Stomach (tissue), 4 donors: Measurements from ENCODE around the gene CAPN7.

Source experiments
- EP300 ChIP-seq: sonication (generic); formaldehyde crosslinking; IDR thresholded peaks from one replicate; pipeline ENCODE4 v1.6.1; 2017; ENCODE audit warnings: antibody characterized with exemption
- POLR2A ChIP-seq, 4 donors: fragments of 450-650 bp; IDR thresholded peaks; one replicate each; pipeline ENCODE4 v1.6.1; 2016; ENCODE audit warnings: antibody characterized with exemption in 4 of 4, control low read depth in 2 of 4, mild to moderate bottlenecking in 1 of 4, moderate library complexity in 1 of 4
- TF ChIP-seq, protein P1 (sequence below), 7 experiments: fragments of 450-650 bp in 4 of 7; fragments of 200-600 bp in 3 of 7; sonication (generic) in 3 of 7; IDR thresholded peaks; one replicate each; pipeline ENCODE4 v1.5.1; 2016 to 2019; ENCODE audit warnings: antibody characterized with exemption in 7 of 7, control low read depth in 2 of 7, mild to moderate bottlenecking in 1 of 7

DNA sequence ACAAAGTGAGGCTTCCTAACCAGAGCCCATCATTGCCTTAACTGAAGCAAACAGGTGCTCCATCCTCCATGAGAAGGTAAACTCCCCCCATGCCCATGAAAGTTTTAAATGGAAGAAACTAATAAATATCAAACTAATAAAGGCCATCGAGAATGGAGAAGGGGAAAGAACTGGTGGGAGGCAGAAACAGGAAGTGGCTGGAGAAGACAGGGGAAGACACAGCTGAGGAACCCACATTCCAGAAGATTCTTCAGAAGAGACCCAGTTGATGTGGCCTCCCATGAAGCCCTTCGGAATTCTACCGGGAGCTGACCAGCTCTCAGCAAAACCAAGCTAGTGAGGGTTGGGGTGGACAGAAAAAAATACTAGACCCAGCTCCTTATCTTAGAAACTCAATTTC is 84.7 kb downstream of the CAPN7 start:
- TF ChIP-seq, protein P1, sequence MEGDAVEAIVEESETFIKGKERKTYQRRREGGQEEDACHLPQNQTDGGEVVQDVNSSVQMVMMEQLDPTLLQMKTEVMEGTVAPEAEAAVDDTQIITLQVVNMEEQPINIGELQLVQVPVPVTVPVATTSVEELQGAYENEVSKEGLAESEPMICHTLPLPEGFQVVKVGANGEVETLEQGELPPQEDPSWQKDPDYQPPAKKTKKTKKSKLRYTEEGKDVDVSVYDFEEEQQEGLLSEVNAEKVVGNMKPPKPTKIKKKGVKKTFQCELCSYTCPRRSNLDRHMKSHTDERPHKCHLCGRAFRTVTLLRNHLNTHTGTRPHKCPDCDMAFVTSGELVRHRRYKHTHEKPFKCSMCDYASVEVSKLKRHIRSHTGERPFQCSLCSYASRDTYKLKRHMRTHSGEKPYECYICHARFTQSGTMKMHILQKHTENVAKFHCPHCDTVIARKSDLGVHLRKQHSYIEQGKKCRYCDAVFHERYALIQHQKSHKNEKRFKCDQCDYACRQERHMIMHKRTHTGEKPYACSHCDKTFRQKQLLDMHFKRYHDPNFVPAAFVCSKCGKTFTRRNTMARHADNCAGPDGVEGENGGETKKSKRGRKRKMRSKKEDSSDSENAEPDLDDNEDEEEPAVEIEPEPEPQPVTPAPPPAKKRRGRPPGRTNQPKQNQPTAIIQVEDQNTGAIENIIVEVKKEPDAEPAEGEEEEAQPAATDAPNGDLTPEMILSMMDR (IDR thresholded peaks at IDR 0.05): no peak
- no peak for TF ChIP-seq POLR2A (IDR thresholded peaks at IDR 0.05)
- TF ChIP-seq EP300: no peak
